PFSK-1 (cell line): Measurements from ENCODE around the gene KCNJ14.

Experiments used
- POLR2AphosphoS5 ChIP-seq: IDR thresholded peaks from 2 replicates; pipeline ENCODE4 v1.6.1; 2012; ENCODE audit warnings: low read depth, mild to moderate bottlenecking, control low read depth, low read length, moderate library complexity
- SIN3A ChIP-seq: IDR thresholded peaks from 2 replicates; pipeline ENCODE4 v1.6.1; 2012; ENCODE audit warnings: mild to moderate bottlenecking, low read length, moderate library complexity, borderline replicate concordance; ENCODE audit not compliant: insufficient read depth
- TF ChIP-seq, protein P1 (sequence below), 2 experiments: IDR thresholded peaks; 2 replicates each; pipeline versions ENCODE4 v1.6.1 to v1.8.0; 2011 to 2012; ENCODE audit warnings: low read depth in 2 of 2, low read length in 2 of 2, control low read depth in 1 of 2, inconsistent platforms in 1 of 2, mild to moderate bottlenecking in 1 of 2, moderate library complexity in 1 of 2; ENCODE audit not compliant: insufficient read depth in 1 of 2

DNA sequence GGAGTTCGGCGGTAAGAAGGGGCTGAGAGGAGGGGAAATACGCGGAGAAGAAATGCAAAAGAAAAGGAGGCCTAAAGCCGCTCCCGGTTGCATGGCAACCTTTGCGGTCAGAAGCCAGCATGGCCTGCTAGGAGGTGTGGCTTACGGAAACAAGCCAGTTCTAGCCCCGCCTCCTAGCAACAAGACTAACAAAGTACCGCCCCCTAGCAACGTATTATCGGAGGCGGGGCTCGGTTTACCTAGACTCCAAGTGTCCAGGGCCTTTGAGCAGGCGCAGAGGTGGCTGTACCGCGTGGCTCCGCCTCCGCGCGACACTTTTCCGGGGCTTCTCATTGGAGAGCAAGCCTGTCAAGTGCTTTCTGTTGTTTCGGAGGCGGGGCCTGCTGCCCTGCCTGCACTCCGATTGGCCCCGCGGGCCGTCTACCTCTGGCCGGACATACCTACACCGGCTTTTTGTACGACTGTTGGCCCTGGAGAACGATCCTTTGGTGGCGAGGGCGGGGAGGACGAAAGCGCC lies 13.5 kb downstream of the KCNJ14 start:
- TF ChIP-seq POLR2AphosphoS5, result no peak
- TF ChIP-seq SIN3A, result no peak
- TF ChIP-seq, protein P1, sequence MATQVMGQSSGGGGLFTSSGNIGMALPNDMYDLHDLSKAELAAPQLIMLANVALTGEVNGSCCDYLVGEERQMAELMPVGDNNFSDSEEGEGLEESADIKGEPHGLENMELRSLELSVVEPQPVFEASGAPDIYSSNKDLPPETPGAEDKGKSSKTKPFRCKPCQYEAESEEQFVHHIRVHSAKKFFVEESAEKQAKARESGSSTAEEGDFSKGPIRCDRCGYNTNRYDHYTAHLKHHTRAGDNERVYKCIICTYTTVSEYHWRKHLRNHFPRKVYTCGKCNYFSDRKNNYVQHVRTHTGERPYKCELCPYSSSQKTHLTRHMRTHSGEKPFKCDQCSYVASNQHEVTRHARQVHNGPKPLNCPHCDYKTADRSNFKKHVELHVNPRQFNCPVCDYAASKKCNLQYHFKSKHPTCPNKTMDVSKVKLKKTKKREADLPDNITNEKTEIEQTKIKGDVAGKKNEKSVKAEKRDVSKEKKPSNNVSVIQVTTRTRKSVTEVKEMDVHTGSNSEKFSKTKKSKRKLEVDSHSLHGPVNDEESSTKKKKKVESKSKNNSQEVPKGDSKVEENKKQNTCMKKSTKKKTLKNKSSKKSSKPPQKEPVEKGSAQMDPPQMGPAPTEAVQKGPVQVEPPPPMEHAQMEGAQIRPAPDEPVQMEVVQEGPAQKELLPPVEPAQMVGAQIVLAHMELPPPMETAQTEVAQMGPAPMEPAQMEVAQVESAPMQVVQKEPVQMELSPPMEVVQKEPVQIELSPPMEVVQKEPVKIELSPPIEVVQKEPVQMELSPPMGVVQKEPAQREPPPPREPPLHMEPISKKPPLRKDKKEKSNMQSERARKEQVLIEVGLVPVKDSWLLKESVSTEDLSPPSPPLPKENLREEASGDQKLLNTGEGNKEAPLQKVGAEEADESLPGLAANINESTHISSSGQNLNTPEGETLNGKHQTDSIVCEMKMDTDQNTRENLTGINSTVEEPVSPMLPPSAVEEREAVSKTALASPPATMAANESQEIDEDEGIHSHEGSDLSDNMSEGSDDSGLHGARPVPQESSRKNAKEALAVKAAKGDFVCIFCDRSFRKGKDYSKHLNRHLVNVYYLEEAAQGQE (IDR thresholded peaks at IDR 0.05; ENCODE audit: insufficient read depth in 1 of 2, low read depth in 2 of 2, low read length in 2 of 2), result no peak
